HUES6 (cell line): ENCODE data around the gene C4orf50.

Source experiments
- H3K27ac ChIP-seq: 2 replicates; pipeline ENCODE4 v1.7.0; 2013; ENCODE audit warnings: low read depth, mild to moderate bottlenecking, low read length, inconsistent platforms
- H3K27me3 ChIP-seq: 2 replicates; pipeline ENCODE4 v1.6.1; 2013; ENCODE audit warnings: low read length; ENCODE audit not compliant: control insufficient read depth, insufficient read depth
- H3K36me3 ChIP-seq: 2 replicates; pipeline ENCODE4 v1.6.1; 2013; ENCODE audit warnings: low read length; ENCODE audit not compliant: control insufficient read depth, insufficient read depth
- H3K4me1 ChIP-seq: 2 replicates; pipeline ENCODE4 v1.6.1; 2013; ENCODE audit warnings: low read length; ENCODE audit not compliant: control insufficient read depth, insufficient read depth
- H3K4me3 ChIP-seq: 2 replicates; pipeline ENCODE4 v1.5.1; 2013; ENCODE audit warnings: low read depth, low read length
- H3K9ac ChIP-seq: one replicate; pipeline ENCODE4 v1.6.1; 2013; ENCODE audit warnings: mild to moderate bottlenecking, low read length
- H3K9me3 ChIP-seq: 2 replicates; pipeline ENCODE4 v1.6.1; 2013; ENCODE audit warnings: low read depth, low read length; ENCODE audit not compliant: control insufficient read depth, insufficient read depth

The C4orf50 gene

GRCh38 chr4:6018331-6018730 lies at the start of gene C4orf50:
C4orf50 (minus strand) TSS chr4:6018431.
- no peak within 1 kb of the TSS for H3K9ac ChIP-seq
- no peak within 1 kb of the TSS for H3K27ac ChIP-seq
- peaks cover 7% of the 10 kb centered on the region for H3K4me1 ChIP-seq
- no peaks in the 10 kb centered on the region for H3K36me3 ChIP-seq
- no peaks in the 10 kb centered on the region; the same call in 1 of the 2 replicates for H3K27me3 ChIP-seq
- H3K9me3 ChIP-seq = no peaks in the 10 kb centered on the region
- H3K4me3 ChIP-seq = no peak within 1 kb of the TSS

GRCh38 chr4:6065934-6066590 lies 47.8 kb upstream of the C4orf50 start:
- Histone ChIP-seq H3K27me3 (0 out of 2 replicates have a peak, but pooled peaks cover 4% of the 10 kb centered on the region), H3K36me3 (peaks cover 4% of the 10 kb centered on the region; the same call in 1 of the 2 replicates), H3K27ac (no peak overlapping the region), H3K9ac (no peak overlapping the region), H3K4me1 (no peaks in the 10 kb centered on the region), H3K9me3 (peaks cover 3% of the 10 kb centered on the region; the same call in 1 of the 2 replicates), H3K4me3 (no peak overlapping the region)

DNA sequence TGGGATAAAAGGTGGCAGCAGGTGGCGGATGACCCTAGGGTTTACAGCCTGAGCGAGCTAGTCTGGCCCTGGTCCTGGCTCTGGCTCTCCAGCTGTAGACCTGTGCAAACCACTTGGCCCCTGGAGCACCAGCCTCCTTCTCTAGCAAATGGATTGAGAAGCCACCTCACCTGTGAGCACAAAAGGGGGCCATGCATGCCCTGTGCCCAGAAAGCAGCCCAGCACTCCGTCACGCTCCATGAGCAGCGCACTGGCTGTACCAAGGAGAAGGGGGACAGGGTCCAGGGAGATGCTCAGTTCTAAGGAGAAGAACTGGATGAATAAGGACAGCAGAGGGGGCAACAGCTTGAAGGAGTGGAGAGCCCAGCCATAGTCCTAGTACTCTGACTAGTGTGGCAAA lies 46.9 kb upstream of the C4orf50 start:
- Histone ChIP-seq H3K9ac (no peak overlapping the region), H3K27me3 (0 out of 2 replicates have a peak, but pooled peaks cover 4% of the 10 kb centered on the region), H3K27ac (no peak overlapping the region), H3K4me3 (no peak overlapping the region), H3K4me1 (no peaks in the 10 kb centered on the region), H3K9me3 (peaks cover 12% of the 10 kb centered on the region), H3K36me3 (peaks cover 11% of the 10 kb centered on the region; the same call in 1 of the 2 replicates)

- Histone ChIP-seq H3K27me3 (0 out of 2 replicates have a peak, but pooled peaks cover 4% of the 10 kb centered on the region), H3K36me3 (peaks cover 18% of the 10 kb centered on the region; the same call in 1 of the 2 replicates), H3K4me3 (no peak overlapping the region), H3K9ac (no peak overlapping the region), H3K27ac (no peak overlapping the region), H3K4me1 (no peaks in the 10 kb centered on the region), H3K9me3 (peaks cover 20% of the 10 kb centered on the region)
Measured at GRCh38 chr4:6064383-6064782, 46.2 kb upstream of the C4orf50 start.

DNA sequence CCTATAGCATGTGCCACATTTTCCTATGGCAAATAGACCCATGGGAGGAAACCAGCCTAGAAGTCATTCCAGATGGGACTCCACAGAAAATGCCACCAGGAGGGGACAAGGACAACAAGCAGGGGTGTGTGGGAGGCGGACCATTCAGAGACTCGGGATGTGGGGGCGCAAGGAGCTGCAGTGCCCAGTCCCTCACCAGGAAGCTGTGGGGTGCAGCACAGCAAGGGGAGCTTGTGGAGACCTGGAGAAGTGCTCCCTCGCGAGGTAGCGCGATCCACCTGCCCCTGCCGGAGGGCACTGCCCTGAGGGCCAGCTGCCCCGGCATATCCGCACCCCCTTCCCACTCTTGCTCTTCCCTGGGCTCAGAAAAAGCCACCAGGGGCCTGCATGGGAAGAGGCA lies 45.5 kb upstream of the C4orf50 start:
- H3K27ac ChIP-seq = no peak overlapping the region

GRCh38 chr4:6062133-6062532 lies 43.9 kb upstream of the C4orf50 start:
- Histone ChIP-seq H3K9ac (no peak overlapping the region), H3K4me1 (no peaks in the 10 kb centered on the region), H3K27ac (no peak overlapping the region), H3K9me3 (peaks cover 42% of the 10 kb centered on the region), H3K36me3 (peaks cover 35% of the 10 kb centered on the region; the same call in 1 of the 2 replicates), H3K27me3 (no peaks in the 10 kb centered on the region), H3K4me3 (no peak overlapping the region)

More for the DNA sequence above, 45.5 kb upstream of the C4orf50 start:
- H3K4me3 ChIP-seq = no peak overlapping the region
- H3K36me3 ChIP-seq = peaks cover 25% of the 10 kb centered on the region; the same call in 1 of the 2 replicates
- 0 out of 2 replicates have a peak, but pooled peaks cover 4% of the 10 kb centered on the region for H3K27me3 ChIP-seq
- H3K4me1 ChIP-seq = no peaks in the 10 kb centered on the region
- H3K9ac ChIP-seq = no peak overlapping the region
- H3K9me3 ChIP-seq = peaks cover 27% of the 10 kb centered on the region

DNA sequence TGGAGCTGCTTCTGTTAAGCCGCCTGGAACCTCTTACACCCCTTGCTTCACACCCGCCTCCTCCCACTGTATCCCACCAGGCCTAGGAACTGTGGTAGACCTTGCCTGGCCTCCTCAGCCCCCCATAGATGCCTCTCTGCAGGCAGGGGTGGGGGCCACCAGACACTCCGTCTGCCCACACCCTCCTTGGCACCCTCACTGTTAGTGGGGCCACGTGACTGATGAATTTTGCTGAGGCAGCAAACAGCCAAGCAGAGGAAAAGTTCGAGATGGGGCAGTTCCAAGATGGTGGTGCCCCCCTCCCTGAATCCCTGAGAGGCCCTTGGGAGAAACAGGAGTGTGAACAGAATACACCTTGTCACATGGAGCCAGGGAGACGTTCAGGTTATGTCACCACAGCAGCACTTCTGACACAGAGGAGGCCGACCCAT lies 41.2 kb upstream of the C4orf50 start:
- Histone ChIP-seq H3K27ac (no peak overlapping the region), H3K36me3 (peaks cover 35% of the 10 kb centered on the region; the same call in 1 of the 2 replicates), H3K27me3 (no peaks in the 10 kb centered on the region), H3K4me3 (no peak overlapping the region), H3K4me1 (peaks cover 3% of the 10 kb centered on the region; the same call in 1 of the 2 replicates), H3K9me3 (peaks cover 46% of the 10 kb centered on the region), H3K9ac (no peak overlapping the region)

DNA sequence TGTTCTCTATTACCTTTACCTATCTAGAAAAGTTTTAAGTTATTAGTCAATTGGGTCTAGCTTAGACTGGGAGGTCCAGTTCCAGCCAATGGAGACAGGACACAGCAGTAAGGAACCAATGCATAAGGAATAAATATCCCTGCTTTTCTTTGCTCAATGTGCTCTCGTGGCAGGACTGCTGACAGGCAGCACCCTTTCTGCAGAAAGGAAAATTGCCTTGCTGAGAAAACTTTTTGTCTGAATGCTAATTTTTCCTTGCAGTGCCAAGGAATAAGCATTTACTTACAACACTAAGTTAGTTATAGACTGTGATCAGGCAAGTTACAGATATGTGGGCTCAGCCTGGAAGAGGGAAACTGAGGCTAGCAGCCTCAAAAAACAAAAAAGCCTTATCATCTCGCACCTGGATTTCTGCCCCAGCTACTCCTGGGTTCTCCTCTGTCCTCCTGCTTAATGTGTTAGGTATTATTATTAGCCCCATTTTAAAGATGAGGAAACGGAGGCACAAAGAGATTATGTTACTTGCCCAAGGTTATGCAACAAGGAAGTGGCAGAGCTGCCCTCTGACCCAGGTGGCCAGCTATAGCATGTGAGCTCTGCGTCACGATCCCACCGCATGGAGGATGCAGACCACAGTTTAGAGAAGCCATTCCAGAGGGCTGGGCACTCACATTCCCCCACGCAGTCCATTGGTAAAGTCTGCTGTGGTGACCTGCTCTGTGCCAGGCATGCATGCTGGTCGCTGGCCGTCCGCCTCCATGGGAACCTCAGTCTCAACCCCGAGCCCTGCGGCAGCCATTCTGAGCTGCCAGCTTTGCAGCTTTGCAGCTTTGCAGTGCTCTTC lies 40.5 kb upstream of the C4orf50 start:
- Histone ChIP-seq H3K9ac (no peak overlapping the region), H3K36me3 (peaks cover 35% of the 10 kb centered on the region; the same call in 1 of the 2 replicates), H3K27me3 (no peaks in the 10 kb centered on the region), H3K4me3 (no peak overlapping the region), H3K9me3 (peaks cover 46% of the 10 kb centered on the region), H3K27ac (no peak overlapping the region), H3K4me1 (peaks cover 3% of the 10 kb centered on the region; the same call in 1 of the 2 replicates)

DNA sequence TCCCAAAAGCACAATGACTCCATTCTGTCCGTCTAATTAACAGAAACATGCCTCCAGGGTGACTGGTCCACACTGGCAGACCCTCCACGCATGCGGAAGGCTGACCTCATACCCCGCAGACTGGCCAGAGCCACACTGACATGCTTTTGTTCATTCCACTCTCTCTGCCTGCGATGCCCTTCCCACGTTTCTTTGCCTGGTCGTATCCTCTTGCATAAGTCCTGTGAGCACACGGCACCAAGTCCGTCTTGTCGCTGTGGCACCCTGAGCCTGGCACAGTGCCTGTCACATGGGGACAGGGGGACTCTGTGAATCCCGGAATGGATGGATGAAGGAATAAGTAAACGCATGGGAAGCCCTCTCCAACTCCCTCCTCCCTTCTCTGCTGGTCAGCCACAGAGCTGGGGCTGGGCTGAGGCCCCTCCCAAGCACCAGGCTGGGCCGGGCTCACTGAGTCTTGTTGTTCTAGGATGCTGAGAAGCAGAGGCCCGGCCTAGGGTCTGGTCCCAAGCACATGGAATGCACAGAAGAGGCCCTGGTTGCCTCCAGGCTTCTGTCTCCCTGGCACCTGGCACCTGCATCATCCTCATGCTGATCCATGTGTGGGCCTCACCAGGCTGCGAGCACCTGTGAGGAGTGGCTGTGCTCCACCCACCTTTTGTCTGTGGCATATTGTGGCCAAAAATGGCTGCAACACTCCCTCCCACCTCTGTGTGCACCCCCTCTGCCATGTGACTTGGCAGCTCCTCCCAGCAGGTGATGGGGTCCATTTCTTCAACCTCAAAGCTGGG lies 38.9 kb upstream of the C4orf50 start:
- Histone ChIP-seq H3K4me3 (no peak overlapping the region), H3K27me3 (no peaks in the 10 kb centered on the region), H3K36me3 (peaks cover 35% of the 10 kb centered on the region; the same call in 1 of the 2 replicates), H3K9ac (no peak overlapping the region), H3K9me3 (peaks cover 46% of the 10 kb centered on the region), H3K4me1 (peaks cover 3% of the 10 kb centered on the region; the same call in 1 of the 2 replicates), H3K27ac (no peak overlapping the region)

GRCh38 chr4:6055436-6055835 lies 37.2 kb upstream of the C4orf50 start:
- no peak overlapping the region for H3K27ac ChIP-seq
- no peak overlapping the region for H3K9ac ChIP-seq
- H3K4me1 ChIP-seq = peaks cover 3% of the 10 kb centered on the region; the same call in 1 of the 2 replicates
- peaks cover 26% of the 10 kb centered on the region; the same call in 1 of the 2 replicates for H3K36me3 ChIP-seq
- peaks cover 37% of the 10 kb centered on the region for H3K9me3 ChIP-seq
- H3K4me3 ChIP-seq = no peak overlapping the region
- H3K27me3 ChIP-seq = no peaks in the 10 kb centered on the region
